Ecto neural progenitor cell (in vitro differentiated cells): ENCODE results near the gene SMIM36.
"Not testable (repeated sequence)": the region's sequence is repeated elsewhere in the genome, so short reads cannot be mapped to it uniquely, and the experiment has no call there.

Experiments
- DNase-seq: peaks from one replicate; pipeline ENCODE4 v3.0.0-alpha.2; 2018; ENCODE audit warnings: low spot score

The SMIM36 gene

GRCh38 chr17:55454906-55455474 is 56.3 kb downstream of the SMIM36 start:
- DNase-seq: no peak

GRCh38 chr17:55453839-55454557 is 57.3 kb downstream of the SMIM36 start:
- no peak for DNase-seq

GRCh38 chr17:55452139-55452790 is 59.0 kb downstream of the SMIM36 start:
- no peak for DNase-seq

- no peak for DNase-seq
Measured at GRCh38 chr17:55451758-55452138, 59.5 kb downstream of the SMIM36 start.

- no peak for DNase-seq
Measured at GRCh38 chr17:55451203-55451641, 60.0 kb downstream of the SMIM36 start.

GRCh38 chr17:55450232-55450825 is 60.9 kb downstream of the SMIM36 start:
- DNase-seq: no peak

GRCh38 chr17:55448681-55449080 is 62.6 kb downstream of the SMIM36 start:
- DNase-seq: no peak

GRCh38 chr17:55446581-55447205 is 64.6 kb downstream of the SMIM36 start:
- DNase-seq: no peak

- DNase-seq: not testable (repeated sequence)
Measured at GRCh38 chr17:55446004-55446403, 65.2 kb downstream of the SMIM36 start.

GRCh38 chr17:55444471-55445441 is 66.5 kb downstream of the SMIM36 start:
- DNase-seq: no peak

- DNase-seq: no peak
Measured at GRCh38 chr17:55443904-55444303, 67.3 kb downstream of the SMIM36 start.

GRCh38 chr17:55442953-55443683 is 68.1 kb downstream of the SMIM36 start:
- DNase-seq: no peak

- DNase-seq: no peak
Measured at GRCh38 chr17:55442462-55442861, 68.8 kb downstream of the SMIM36 start.

- DNase-seq: no peak
Measured at GRCh38 chr17:55441544-55441943, 69.7 kb downstream of the SMIM36 start.

- no peak for DNase-seq
Measured at GRCh38 chr17:55440391-55440790, 70.9 kb downstream of the SMIM36 start.

- no peak for DNase-seq
Measured at GRCh38 chr17:55437159-55437605, 74.1 kb downstream of the SMIM36 start.

GRCh38 chr17:55436224-55437158 is 74.8 kb downstream of the SMIM36 start:
- DNase-seq: no peak

GRCh38 chr17:55435408-55435807 is 75.8 kb downstream of the SMIM36 start:
- DNase-seq: no peak

- no peak for DNase-seq
Measured at GRCh38 chr17:55434721-55435120, 76.5 kb downstream of the SMIM36 start.
